Osteocyte (in vitro differentiated cells): ENCODE measurements around the gene SSPN. TPM values are rescaled to one million over a fixed set of nuclear protein-coding genes. Genes with fewer than 3 reads are reported as not detected.

Experiments used
- DNase-seq: peaks from one replicate; pipeline ENCODE4 v3.0.0; 2021; ENCODE audit warnings: mixed read lengths; ENCODE audit not compliant: unreplicated experiment; ENCODE audit errors: extremely low spot score
- H3K27ac Mint-ChIP-seq: one replicate; pipeline ENCODE4 v1.8.0; 2021; ENCODE audit warnings: mild to moderate bottlenecking, mixed read lengths; ENCODE audit not compliant: unreplicated experiment
- H3K27me3 Mint-ChIP-seq: one replicate; pipeline ENCODE4 v1.8.0; 2021; ENCODE audit warnings: mixed read lengths; ENCODE audit not compliant: unreplicated experiment
- H3K36me3 Mint-ChIP-seq: one replicate; pipeline ENCODE4 v1.8.0; 2021; ENCODE audit warnings: mixed read lengths; ENCODE audit not compliant: unreplicated experiment
- H3K4me1 Mint-ChIP-seq: one replicate; pipeline ENCODE4 v1.8.0; 2021; ENCODE audit warnings: mixed read lengths; ENCODE audit not compliant: unreplicated experiment
- H3K4me3 Mint-ChIP-seq: one replicate; pipeline ENCODE4 v1.8.0; 2021; ENCODE audit warnings: mild to moderate bottlenecking, moderate library complexity, mixed read lengths; ENCODE audit not compliant: unreplicated experiment
- H3K9me3 Mint-ChIP-seq: one replicate; pipeline ENCODE4 v1.8.0; 2021; ENCODE audit warnings: mixed read lengths; ENCODE audit not compliant: unreplicated experiment
- CTCF ChIP-seq: fragments of 200-600 bp; sonication (generic); IDR thresholded peaks from 2 replicates; pipeline ENCODE4 v1.5.0; 2021; ENCODE audit warnings: antibody characterized with exemption, mild to moderate bottlenecking, moderate library complexity
- total RNA-seq: library from RNA; stranded (reverse); gene quantifications from 2 replicates; pipeline ENCODE4 v1.2.1, GENCODE V29; 2021

SSPN gene
- total RNA-seq, 1 donor from 2014 or later, result 19.2 TPM

GRCh38 chr12:26198742-26199141, 3.4 kb downstream of the SSPN start:
- Mint-ChIP-seq H3K4me3 (no peak overlapping the region), H3K27me3 (no peaks in the 10 kb centered on the region), H3K9me3 (no peaks in the 10 kb centered on the region), H3K27ac (no peak overlapping the region), H3K4me1 (peaks cover 30% of the 10 kb centered on the region), H3K36me3 (no peaks in the 10 kb centered on the region)
- DNase-seq, result no peak
- no peak for TF ChIP-seq CTCF

- Mint-ChIP-seq H3K4me1 (peaks cover 11% of the 10 kb centered on the region), H3K27me3 (no peaks in the 10 kb centered on the region), H3K36me3 (no peaks in the 10 kb centered on the region), H3K4me3 (no peak overlapping the region), H3K27ac (no peak overlapping the region), H3K9me3 (no peaks in the 10 kb centered on the region)
- DNase-seq, result no peak
- no peak for TF ChIP-seq CTCF
These were observed 7.9 kb downstream of the SSPN start for GRCh38 chr12:26203167-26203780.

- DNase-seq, result no peak
- TF ChIP-seq CTCF, result no peak
These were observed 9.4 kb downstream of the SSPN start for GRCh38 chr12:26204612-26205289.

GRCh38 chr12:26205298-26205697, 9.9 kb downstream of the SSPN start:
- H3K4me1 Mint-ChIP-seq, result peaks cover 2% of the 10 kb centered on the region
- no peaks in the 10 kb centered on the region for H3K9me3 Mint-ChIP-seq
- no peak overlapping the region for H3K4me3 Mint-ChIP-seq
- no peaks in the 10 kb centered on the region for H3K27me3 Mint-ChIP-seq
- H3K36me3 Mint-ChIP-seq, result no peaks in the 10 kb centered on the region
- no peak overlapping the region for H3K27ac Mint-ChIP-seq
- no peak for DNase-seq
- no peak for TF ChIP-seq CTCF

More at GRCh38 chr12:26204612-26205289, 9.4 kb downstream of the SSPN start:
- H3K27me3 Mint-ChIP-seq, result no peaks in the 10 kb centered on the region
- no peaks in the 10 kb centered on the region for H3K9me3 Mint-ChIP-seq
- peaks cover 2% of the 10 kb centered on the region for H3K4me1 Mint-ChIP-seq
- H3K36me3 Mint-ChIP-seq, result no peaks in the 10 kb centered on the region
- no peak overlapping the region for H3K4me3 Mint-ChIP-seq
- no peak overlapping the region for H3K27ac Mint-ChIP-seq

GRCh38 chr12:26205941-26206340, 10.6 kb downstream of the SSPN start:
- H3K9me3 Mint-ChIP-seq, result no peaks in the 10 kb centered on the region
- TF ChIP-seq CTCF, result no peak

More at GRCh38 chr12:26205941-26206340, 10.6 kb downstream of the SSPN start:
- H3K27me3 Mint-ChIP-seq, result no peaks in the 10 kb centered on the region
- no peaks in the 10 kb centered on the region for H3K36me3 Mint-ChIP-seq
- no peak for DNase-seq
- peaks cover 2% of the 10 kb centered on the region for H3K4me1 Mint-ChIP-seq
- no peak overlapping the region for H3K27ac Mint-ChIP-seq
- H3K4me3 Mint-ChIP-seq, result no peak overlapping the region
